ENCODE data around the gene PFDN6.
A peak's percentile ranks its signal among the peaks of the same experiment; 100 is the strongest.

PFDN6 gene

GRCh38 chr6:33317419-33317668 is 27.9 kb downstream of the PFDN6 start:
- DNase-seq (ENCODE audit: low spot score): peak; percentile 54

DNA sequence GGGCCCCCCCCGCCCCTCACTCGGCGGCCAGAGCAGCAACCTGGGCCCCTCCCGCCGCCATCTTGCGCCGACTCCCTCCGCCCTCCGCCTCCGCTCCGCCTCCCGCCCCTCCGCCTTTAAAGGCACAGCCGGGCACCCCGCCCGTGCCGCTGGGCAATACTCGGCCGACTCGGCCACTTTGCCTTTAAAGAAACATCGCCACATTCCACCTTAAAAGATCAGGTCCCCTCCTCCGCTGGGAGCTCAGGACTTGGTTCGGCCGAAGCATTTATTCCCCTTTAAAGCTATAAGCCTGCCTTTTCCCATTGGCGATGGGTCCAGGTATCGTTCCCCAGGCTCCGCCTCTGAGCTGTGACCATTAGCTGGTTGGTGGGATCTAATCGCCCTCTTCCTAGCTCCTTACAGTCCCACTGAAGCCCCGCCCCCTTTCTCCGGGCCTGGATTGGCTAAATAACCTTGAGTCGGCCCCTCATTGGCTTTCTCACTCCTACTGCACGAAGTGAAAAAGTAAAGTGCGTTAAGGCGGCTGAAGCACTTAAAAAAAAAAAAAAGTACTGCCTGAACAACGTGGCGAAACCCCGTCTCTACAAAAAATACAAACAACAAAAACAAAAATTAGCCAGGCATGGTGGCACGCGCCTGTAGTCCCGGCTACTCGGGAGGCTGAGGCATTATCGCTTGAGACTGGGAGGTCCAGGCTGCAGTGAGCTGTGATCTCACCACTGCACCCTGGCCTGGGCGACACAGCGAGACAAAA is 28.4 kb downstream of the PFDN6 start, which contains the start of gene ZBTB22:
TSS of gene ZBTB22 (minus strand) at position 76 of the 757 bp plus-strand sequence. CDS start 828 bp downstream, outside the sequence.
- DNase-seq (ENCODE audit: low spot score): peak; percentile 94

- DNase-seq (ENCODE audit: low spot score): no peak
Observed at GRCh38 chr6:33318426-33319073, 29.1 kb downstream of the PFDN6 start.

DNA sequence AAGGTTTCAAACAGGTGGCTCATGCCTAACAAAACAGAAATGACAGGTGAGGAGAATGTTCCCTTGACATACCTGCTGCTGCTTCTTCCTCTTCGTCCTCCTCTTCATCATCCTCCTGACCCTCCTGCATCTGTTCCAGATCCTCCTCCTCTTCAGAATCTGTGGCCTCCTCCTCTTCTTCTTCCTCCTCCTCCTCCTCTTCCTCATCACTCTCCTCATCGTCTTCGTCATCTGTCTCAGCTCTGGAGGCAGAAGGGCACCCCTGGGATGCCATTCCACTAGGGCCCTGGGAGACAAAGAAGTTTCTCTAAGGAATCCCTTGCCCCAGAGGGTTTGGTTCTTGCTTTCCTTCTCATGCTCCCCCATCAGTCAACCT is 30.5 kb downstream of the PFDN6 start:
- DNase-seq (ENCODE audit: low spot score): no peak

GRCh38 chr6:33320315-33321181 is 31.1 kb downstream of the PFDN6 start:
- DNase-seq (ENCODE audit: low spot score): no peak

- no peak for DNase-seq (ENCODE audit: low spot score)
Observed at GRCh38 chr6:33321227-33321626, 31.8 kb downstream of the PFDN6 start.

DNA sequence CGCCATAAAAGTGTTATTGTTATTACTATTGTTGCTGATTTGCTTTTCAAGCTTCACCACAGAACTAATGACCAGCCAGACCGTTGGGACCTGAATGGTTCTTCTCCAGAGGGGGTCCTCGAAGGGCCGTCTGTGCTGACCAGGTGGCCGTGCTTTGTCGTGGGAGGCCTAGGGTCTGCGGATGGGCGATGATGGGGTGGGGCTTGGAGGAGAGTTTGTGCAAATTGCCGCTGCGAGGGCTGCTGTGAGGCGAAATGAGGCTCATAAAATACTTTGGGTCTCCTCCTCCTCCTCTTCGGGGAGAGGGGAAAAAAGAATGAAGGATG is 34.2 kb downstream of the PFDN6 start:
- DNase-seq (ENCODE audit: low spot score): no peak

DNA sequence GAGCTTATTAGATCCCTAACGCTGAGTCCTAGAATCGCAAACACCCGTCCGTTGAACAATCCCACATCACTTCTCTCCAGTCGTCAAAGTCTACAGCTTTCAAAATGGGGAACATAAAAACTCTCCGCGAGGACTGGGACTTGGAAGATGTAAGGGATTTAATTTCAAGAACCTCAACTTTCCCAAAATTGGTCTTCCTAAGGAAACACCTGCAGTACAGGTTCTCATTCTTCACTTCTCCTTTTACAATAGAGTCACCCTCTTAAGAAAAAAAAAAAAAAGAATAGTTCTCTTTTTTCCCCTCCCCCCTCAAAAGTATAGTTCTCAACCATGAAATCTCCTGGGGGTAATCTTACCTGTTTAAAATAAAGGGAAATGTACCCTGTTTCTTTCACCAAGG is 34.7 kb downstream of the PFDN6 start:
- DNase-seq (ENCODE audit: low spot score): no peak

GRCh38 chr6:33329058-33329457 is 39.7 kb downstream of the PFDN6 start:
- peak; percentile 85 for DNase-seq (ENCODE audit: low spot score)

DNA sequence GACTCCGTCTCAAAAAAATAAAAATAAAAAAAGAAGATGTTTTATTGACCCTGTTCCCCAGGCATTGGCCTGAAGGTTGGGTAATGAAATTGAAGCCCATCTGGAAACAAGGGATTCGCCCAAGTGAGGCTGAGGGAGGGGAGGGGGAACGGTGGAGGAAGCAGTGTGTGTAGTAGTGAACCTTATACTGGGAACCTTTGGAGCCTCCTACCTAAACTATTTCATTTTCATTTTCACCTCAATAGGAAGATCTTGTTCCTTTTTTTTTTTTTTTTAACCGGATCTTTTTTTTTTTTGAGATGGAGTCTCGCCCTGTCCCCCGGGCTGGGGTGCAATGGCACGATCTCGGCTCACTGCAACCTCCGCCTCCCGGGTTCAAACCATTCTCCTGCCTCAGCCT is 41.3 kb downstream of the PFDN6 start:
- DNase-seq (ENCODE audit: low spot score): no peak

DNA sequence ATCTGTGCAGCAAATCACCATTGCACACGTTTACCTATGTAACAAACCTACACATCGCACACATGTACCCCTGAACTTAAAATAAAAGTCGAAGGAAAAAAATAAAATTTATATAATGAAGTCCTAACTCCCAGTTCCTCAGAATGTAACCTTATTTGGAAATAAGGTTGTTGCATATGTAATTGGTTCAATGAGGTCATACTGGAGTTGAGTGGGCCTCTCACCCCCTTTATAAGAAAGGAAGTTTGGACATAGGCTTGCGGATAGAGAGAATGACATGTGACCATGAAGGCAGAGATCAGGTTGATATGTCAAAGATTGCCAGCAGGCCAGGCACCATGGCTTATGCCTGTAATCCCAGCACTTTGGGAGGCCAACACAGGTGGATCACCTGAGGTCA is 44.3 kb downstream of the PFDN6 start:
- DNase-seq (ENCODE audit: low spot score): no peak

GRCh38 chr6:33335916-33336315 is 46.5 kb downstream of the PFDN6 start:
- no peak for DNase-seq (ENCODE audit: low spot score)

GRCh38 chr6:33336495-33336894 is 47.1 kb downstream of the PFDN6 start:
- no peak for DNase-seq (ENCODE audit: low spot score)

DNA sequence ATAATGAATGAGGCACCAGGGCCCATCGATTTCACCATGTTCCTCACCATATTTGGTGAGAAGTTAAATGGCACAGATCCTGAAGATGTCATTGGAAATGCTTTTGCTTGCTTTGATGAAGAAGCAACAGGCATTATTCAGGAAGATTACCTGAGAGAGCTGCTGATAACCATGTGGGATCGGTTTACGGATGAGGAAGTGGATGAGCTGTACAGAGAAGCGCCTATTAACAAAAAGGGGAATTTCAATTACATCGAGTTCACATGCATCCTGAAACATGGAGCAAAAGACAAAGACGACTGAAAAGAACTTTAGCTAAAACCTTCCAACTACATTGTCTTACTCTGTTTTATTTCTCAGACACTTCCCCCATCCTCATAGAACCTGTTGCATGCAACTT is 49.8 kb downstream of the PFDN6 start:
- DNase-seq (ENCODE audit: low spot score): no peak

Measured in COLO829 (cell line).